Kidney glomerular epithelial cell (primary cell): ENCODE data around the gene SOCS1.

ENCODE experiments used
- DNase-seq: peaks from one replicate; lab custom pipeline; 2025; lab: John Stamatoyannopoulos, UW

The SOCS1 gene

DNA sequence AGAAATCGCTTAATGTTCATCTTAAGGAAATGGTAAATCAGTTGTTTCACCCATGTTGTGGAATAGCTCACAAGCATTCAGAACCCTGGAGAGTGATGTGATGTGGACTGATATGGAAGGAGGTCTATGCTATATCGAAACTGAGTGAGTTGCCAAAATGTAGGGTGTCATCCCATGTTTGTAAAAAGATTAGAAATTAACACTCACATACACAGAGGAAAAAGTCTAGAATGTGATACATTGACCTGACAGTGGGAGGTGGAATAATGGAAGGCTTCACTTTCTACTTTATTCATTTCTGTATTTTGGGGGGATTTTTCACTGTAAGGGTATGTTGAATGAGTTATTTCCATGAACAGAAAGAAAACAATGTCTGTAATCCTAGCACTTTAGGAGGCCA is 29.8 kb upstream of the SOCS1 start:
- DNase-seq, result no peak

DNA sequence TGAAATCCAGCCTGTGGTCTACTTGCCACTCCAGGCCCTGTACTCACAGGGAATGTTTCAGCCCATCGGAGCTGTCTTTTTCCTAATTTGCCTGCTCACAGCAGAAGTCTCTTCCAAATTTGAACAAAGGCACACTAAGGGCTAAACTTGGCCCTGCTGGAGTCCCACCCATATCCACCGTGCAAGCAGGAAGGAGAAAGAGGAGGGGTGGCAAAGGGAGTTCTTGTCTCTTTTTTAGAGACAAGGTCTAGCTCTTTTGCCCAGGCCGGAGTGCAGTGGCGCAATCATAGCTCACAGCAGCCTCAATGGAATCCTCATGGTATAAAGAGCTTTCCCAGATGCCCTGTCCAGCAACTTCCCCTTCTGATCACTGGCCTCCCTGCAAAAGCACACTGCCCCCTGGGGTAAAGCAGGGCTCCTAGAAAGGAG is 27.8 kb upstream of the SOCS1 start:
- no peak for DNase-seq

DNA sequence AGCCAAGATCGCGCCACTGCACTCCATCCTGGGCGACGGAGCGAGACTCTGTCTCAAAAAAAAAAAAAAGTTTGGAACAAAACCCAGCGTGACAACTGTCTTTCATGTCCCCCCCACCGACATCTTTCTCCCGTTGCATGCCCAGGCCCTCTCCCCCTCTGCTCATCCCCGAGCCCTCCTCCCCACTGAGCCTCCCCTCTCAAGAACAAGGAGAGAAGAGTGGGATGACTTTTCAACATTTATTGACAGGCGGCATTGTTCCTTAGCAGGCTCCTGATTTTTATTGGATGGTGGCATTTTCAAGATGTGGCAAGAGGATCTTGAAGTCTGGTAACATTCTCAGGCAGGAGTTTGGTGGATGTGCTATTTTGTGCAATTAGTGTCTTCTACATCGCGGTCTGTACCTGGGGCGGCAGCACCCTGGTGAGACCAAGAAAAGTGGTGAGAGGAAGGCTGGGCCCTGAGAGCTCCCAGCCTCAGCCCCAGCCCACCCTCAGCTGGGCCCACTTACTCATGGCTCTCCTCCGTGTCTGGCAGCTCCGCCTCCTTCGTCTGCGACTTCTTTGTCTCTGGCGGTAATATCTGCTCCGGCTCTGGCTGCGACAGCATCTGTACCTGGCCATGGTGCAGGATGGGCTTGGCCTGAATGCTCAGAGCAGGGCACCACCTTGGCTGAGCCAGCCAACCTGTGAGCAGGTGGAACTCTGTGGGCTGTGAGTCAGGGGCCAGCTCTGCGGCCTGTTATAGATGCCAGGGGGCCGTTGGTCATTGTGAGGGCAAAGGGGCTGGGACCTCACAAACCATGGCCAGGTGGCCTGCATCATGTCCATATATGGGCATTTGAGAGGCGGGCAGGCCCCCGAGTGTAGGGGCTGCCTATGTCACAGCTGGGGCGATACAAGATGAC is 24.9 kb upstream of the SOCS1 start, which contains the start of gene PRM1:
Gene PRM1, minus strand, starts transcription at position 715 of the 907 bp plus-strand sequence. Its CDS starts 92 bp downstream, at position 623.
- DNase-seq, result no peak

DNA sequence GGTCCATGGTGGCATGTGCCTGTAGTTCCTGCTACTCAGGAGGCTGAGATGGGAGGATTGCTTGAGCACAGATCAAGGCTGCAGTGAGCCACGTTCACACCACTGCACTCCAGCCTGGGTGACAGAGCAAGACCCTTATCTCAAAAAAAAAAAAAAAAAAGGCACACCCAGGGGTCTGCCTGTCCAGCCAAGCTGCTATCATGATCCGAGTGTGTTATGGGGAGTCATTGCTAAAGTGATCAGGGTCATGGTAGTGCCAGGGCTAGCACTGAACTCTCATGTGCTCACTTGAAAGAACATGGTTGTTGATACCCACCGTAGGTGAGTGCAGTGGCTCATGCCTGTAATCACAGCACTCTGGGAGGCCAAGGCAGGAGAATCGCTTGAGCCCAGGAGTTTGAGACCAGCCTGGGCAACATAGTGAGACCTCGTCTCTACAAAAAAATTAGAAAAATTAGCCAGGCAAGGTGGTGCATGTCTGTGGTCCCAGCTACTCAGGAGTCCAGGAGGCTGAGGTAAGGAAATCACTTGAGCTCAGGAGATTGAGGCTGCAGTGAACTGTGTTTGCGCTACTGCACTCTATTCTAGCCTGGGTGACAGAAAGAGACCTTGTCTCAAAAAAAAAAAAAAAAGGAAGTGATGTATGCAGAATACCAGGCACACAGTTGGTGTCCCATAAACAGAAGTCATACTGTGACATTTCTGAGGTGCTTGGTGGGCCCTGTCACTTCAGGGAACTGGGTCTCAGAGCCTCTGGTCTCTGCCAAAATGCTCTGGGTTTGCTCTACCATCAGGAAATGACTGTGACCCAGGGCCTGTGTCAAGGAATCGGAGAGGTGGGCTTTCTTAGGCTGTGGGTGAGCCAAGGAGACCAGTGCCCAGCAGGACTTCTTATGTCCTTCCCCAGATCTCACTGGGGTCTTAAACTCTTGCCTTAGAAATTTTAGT is 23.0 kb upstream of the SOCS1 start:
- DNase-seq, result no peak

DNA sequence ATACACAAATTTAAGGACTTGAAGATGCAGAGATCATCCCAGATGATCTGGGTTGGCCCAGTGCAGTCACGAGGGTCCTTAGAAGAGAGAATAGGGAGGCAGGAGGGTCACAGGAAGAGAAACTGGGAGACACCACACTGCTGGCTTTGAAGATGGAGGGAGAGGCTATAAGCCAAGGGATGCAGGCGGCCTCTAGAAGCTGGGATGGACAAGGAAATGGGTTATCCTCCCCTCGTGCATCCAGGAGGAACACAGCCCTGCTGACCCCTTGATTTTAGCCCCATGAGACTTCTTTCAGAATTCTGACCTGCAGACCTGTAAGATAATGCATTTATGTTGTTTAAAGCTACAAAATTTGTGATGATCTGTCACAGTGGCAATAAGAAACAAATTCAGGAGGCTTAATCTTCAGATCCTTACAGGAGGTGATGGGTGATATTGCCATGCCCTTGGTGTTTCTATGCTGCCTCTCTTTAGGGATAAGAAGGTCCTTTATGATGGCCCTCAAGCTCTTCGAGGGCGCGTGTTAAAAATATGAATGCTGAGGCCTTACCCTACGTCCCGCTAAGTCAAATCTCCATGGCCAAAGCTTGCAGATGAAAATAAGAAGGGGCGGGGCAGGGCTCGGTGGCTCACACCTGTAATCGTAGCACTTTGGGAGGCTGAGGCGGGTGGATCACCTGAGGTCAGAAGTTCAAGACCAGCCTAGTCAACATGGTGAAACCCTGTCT is 21.8 kb upstream of the SOCS1 start:
- no peak for DNase-seq

DNA sequence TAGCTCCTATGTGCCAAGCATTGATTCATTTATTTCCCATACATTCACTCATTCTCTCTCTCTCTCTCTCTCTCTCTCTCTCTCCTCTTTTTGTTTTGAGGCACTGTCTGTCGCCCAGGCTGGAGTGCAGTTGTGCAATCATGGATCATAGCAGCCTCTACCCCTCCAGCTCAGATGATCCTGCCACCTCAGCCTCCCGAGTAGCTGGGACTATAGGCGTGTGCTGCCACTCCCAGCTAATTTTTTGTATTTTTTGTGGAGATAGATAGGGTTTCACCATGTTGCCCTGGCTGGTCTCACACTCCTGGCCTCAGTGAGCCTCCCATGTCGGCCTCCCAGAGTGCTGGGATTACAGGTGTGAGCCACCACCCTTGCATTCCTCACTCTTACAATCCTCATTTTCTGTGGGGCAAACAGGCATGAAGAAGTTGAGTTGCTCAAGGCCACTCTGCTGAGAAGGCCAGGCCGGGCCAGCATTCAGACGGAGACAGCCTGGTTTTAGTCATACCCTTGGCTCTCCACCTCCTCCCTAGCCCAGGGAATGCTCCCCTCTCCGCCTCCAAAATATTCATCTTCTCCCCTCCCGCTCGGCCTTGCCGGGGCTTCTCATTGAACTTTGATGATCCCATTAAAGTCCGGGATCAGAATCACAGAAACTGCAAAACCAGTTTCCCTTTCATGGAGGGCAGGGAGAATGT is 21.0 kb upstream of the SOCS1 start:
- no peak for DNase-seq

DNA sequence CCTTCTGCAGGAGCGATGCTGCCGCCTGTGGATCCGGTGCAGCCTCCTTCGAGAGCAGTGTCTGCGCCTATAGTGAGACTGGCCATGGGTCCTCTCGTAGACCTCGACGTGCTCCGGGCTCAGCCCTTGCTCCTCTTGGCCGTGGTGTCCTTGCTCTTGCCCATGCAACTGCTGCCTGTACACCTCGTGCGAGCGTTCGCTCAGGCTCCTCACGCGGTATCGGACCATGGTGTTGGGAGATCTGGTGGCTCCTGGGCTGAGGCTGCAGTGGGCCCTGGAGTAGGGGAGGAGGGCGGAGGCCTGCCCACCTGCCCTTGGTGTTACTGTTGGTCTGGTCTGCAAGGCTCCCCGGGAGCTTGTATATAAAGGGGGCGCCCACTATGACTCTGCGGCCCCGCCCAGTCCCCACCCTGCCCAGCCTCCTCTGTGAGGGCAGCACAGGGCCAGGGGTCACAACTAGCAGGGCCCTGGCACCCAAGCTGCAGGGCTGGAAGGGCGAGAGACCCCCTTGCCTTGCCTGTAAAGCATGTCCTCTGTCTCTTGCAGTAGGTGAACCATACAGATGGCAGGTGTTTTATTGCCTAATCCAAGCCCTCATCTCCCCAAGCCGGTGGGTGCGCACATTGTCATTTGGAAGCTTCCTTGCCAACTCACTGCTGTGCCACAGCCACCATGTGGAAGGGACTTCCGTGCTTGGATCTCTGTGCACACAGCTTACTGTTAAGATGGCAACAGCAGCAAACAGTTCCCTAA is 20.3 kb upstream of the SOCS1 start, which contains the start of gene PRM2:
Gene PRM2, minus strand, starts transcription at position 338 of the 753 bp plus-strand sequence. Its CDS starts 110 bp downstream, at position 228.
- no peak for DNase-seq

DNA sequence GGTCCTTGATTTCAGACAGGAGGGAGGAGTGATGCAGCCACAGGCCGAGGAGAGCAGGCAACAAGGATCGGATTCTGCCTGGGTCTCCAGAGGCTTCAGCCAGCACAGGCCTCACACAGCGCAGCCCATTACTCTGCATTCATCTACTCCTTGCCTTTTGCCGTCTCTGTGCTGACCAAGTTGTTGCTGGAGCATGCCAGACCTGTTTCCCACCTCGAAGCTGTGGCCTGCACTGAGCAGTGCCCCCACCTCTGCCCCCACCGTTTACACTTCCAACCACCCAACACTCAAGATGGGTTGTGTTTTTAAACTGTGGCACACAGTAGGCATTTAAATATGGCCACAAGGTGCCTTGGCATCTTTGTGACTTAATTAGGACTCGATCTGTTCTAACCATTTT is 19.0 kb upstream of the SOCS1 start:
- no peak for DNase-seq

DNA sequence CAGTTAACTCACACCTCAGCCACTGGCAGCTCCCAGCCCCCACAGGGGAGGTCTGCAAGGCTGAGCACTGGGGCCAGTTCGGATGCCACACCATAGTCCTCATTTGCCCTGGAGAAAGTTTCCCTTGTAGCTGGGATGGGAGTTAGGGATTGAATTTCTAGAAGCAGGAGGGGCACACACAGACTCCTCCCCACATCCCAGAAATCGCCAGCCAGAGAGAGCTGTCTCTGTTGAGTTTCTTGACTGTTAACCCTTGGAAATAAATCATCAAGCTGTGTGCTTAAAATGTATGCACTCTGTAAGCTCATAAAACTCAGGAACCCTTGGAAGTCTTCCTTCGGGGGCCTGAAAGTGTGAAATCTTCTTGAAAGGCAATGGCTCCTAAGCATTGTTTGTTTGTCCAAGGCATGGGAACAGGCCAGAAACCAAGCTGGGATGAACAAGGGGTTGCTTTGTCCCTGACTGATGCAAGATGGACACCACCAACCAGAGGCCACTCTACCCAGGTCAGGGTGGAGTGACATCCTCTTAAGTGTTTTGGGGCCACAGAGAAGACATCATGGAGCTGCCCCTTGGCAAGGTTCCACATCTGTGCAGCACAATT is 17.8 kb upstream of the SOCS1 start:
- DNase-seq, result no peak

DNA sequence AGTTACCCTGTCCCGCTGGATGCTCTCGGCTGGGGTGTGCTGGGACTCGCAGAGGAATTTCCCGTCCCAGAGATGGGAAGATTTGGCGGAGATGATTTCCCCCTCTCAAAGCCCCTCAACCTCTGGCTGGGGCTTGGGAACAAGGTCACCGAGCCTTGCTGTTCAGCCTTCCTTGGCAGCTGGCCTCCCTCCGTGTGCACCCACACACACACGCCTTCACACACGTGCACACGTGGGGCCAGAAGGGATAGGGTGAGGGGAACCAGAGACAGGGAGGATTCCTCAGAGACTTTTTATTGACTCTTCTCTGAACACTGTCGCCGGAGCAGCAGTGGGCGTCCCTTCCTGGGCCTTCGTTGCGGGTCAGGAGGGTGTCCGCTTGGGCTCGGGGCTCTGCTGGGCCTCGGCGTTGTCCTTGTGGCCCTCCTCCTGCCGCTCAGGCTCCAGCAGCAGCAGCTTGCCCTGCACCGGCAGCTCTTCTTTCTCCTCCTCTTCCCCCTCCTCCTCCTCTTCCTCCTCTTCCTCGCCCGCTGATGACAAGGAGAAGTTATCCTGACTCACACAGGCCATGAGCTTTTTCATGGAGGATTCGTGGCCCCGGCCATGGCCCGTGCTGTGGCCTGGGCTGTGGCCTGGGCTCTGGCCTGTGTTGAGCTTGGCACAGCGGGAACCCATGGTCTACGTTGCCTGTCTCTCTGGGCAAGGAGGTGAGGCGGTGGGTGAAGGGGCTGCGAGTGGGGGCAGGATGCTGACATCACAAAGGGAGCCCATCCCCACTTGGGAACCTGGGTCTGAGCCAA is 17.1 kb upstream of the SOCS1 start, which contains the start of gene PRM3:
Gene PRM3, minus strand, starts transcription at position 709 of the 800 bp plus-strand sequence. Its CDS starts 34 bp downstream, at position 675.
- DNase-seq, result no peak

DNA sequence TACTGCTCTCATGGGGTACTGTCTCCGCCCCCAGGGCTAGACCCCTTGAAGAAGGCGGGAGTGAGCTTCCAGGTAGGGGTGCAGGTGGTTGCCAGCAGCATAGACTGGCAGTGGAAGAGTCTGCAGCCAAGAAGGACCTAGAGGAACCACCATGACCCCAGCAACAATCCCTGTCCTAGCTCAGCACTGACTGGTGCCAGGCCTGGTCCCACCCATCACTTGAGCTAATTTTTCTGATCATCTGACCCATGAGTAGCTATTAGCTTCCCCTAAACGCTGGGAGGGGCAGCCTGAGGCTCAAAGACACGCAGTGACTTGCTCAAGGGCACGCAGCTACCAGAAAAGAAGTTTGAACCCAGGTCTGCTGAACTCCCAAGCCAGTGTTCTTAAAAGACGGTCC is 16.5 kb upstream of the SOCS1 start:
- DNase-seq, result no peak

DNA sequence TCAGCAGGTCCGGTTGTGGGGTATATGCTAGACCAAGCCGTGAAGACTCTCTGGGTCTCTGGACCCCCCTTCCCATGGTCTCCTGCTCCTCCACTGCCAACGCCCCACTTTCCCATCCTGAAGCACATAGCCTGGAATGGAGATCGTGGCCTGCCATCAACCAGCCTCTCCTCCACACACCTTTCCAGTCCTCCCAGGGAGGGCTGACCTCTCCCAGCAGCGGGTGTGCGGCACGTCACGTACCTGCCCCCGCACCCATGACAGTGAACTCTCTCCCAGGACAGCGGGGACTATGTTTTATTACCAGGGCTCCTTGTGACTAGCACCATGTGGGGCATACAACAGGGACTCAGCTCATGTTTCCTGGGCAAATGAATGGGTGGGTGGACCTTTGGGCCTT is 15.6 kb upstream of the SOCS1 start:
- no peak for DNase-seq

DNA sequence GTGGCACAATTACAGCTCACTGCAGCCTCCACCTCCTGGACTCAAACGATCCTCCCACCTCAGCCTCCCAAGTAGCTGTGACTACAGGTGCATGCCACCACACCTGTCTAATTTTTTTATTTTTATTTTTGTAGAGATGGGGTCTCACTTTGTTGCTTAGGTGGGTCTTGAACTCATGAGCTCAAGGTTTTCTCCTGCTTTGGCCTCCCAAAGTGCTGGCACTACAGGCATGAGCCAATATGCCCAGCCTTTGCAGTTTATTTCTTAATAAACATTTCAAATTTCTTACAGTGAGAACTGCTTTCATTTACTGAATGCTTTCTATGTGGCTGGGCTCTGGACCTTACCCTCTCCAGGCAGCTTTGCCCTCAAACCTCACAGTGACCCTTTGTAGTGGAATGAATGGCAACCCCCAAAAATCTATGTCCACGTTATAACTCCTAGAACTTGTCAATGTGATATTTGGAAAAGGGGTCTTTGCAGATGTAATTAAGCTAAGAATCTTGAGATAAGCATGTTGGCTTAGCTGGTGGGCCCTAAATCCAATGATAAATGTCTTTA is 14.7 kb upstream of the SOCS1 start:
- DNase-seq, result no peak

DNA sequence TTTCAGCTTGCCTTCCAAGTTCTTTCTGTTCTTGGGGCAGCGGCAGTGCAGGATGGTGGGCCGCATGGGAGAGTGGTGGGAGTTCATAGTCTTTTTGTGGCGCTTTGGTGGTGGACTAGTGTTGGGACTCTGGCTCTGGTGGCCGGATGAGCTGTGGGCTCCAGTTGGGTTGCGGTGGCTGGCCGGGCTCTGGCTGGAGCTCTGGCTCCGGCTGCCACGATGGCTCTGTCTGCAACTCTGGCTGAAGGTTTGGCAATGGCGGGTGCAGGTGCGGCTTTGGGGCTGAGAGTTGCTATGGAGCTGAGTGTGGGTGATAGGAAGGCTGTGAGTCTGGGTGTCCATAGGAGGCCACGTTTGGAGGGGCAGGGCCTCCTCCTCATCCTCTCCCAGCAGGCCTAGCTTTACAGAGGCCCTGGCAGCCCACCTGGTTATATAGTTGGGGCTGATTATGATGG is 12.9 kb upstream of the SOCS1 start, which contains the start of gene TNP2:
Gene TNP2, minus strand, starts transcription at position 405 of the 455 bp plus-strand sequence. Its CDS starts 63 bp downstream, at position 342.
- DNase-seq, result no peak

DNA sequence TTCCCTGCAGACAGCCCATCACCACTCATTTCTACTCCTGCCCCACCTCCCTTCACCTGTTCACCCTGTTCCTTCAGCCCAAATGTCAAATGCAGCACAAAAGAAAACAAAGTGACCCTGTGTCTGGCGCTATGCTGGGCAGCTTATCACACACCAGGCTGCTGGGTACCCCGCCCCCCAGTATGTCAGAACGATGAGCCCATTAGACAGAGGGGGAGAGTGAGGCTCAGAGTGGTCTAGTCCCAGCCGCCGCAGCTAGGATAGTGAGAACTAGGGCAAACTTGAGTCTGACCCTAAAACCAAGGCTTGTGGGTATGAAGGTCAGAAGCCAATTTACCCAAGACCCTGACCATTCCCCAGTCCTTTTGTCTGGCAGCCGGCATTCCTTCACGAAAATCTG is 9.1 kb upstream of the SOCS1 start:
- DNase-seq, result no peak

DNA sequence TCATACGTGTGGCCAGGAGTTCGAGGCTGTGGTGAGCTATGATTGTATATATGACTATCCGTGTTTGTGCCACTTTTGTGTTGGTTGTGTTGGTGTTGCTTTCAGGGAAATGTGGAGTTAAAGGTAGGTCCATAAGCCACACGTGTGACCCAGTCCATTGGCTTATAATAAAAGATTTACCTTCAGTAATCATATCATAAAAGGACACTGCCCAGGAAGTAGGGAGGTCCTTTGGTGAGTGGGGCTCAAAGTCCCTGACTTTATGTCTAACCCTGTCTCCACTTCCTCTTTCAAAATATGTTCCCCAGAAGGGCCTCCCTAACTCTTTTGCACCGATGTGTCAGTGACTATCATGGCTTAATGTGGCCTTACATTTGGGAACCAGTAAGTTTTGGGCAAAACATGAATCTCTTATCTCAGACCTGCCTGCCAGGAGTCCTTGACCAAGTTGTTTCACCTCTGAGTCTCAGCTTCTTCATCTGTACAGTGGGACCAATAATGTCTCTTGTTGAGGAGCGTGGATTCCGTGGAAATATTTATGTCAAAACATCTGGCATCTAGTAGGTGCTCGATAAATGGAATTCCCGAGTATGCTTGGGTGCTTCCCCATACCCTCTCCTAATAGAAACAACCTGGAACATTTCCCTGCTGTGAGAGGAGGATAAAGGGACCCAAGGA is 8.3 kb upstream of the SOCS1 start:
- DNase-seq, result no peak

DNA sequence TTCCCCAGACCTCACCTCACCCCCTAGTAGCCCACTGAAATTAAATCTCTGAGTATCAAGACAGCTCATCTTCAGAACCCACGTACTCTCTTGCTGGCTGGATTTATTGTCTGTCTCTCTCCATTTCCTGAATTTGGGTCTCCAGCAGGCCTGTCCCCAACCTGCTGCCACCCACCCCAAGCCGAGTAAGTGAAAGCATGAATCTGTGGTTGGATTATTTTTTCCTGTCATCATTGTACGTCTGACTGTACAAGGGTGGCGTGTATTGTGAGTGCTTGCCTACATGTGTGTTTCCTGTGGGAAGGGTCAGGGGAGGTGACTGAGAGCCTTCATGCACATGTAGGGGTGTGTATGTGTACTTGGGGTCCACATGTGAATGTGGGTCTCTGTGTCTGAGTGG is 7.7 kb upstream of the SOCS1 start:
- DNase-seq, result no peak

DNA sequence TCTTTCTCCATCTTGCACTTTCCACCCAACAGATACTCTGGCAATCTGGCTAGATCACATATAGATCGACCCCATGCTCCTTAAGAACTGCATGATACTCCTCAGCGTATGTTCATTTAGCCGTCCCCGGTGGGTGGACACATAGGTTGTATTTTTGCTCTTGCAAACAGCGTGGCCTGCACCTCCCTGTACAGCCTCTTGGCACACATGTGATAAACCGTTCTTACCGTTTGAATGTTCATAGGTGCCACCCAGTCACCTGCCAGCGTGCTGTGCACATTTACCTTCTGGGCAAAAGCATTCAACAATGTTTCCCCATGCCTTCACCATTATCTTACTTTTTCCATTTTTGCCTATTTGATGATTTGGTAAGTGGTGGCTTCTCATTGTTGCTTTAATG is 6.9 kb upstream of the SOCS1 start:
- DNase-seq, result no peak
